Measurements from ENCODE around the gene TRIM6.
"Not testable (repeated sequence)": the region's sequence is repeated elsewhere in the genome, so short reads cannot be mapped to it uniquely, and the experiment has no call there.

The TRIM6 gene

DNA sequence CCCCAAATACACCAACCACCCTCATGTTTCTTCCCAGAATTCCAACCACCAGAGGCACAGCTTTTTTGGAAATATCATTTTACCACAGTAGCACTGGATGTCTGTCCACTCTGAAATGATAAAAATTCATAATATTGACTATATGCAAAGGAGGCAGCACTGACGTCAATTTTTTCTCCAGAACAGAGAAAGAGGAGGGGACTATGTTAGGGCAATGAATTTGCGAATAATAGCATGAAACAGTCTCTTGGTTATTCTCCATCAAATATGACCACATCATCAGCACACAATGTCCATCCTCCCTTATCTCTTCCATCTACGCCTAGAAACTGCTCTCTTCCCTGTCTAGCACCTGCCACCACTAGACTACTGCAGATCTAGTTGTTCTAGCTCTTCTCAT lies 49.7 kb downstream of the TRIM6 start:
- intact Hi-C loops (cut with DNase I), result no loop called here
- no peak for DNase-seq

DNA sequence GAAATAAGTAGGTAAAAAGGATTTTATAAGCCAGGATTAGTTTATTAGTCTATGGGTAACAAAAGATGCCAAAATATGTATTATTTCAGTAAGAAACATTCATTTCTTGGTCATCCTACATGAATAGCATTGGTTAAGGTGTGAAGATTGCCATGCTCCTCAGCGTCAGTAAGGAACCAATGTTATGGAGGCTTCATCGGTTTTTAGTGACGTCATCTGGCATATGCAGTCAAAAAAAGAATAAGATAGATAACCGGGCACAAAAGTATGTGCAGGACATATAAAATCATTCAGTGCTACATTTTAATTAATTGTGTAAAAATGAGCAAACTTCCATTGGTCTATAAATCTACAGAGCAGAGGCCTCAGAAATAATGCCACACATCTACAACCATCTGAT lies 59.0 kb downstream of the TRIM6 start:
- DNase-seq, result no peak
- intact Hi-C loops (cut with DNase I), result no loop called here

DNA sequence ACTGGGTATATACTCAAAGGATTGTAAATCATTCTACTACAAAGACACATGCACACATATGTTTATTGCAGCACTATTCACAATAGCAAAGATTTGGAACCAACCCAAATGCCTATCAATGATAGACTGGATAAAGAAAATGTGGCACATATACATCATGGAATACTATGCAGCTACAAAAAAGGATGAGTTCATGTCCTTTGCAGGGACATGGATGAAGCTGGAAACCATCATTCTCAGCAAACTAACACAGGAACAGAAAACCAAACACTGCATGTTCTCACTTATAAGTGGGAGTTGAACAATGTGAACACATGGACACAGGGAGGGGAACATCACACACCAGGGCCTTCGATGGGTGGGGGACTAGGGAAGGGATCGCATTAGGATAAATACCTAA lies 60.5 kb downstream of the TRIM6 start:
- intact Hi-C loops (cut with DNase I); DNase-seq: not testable (repeated sequence)

DNA sequence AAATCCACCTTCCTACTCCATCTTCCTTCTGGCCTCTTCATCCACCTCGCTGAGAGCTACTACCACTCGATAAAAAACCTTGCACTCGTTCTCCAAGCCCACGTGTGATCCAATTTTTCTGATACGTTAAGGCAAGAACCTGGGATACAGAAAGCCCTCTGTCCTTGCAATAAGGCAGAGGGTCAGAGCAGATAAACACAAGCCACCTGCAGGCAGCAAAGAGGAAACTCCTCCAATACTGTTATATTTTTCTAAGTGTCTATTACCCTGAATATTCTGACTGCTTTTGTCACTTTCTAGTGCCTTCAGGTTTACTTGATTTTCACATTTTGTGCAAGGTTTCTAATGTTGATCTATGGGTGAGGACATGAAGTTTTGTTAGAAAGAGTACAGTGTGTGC lies 61.9 kb downstream of the TRIM6 start:
- intact Hi-C loops (cut with DNase I), result no loop called here
- no peak for DNase-seq
